Measurements from ENCODE around the gene CHD5. TPM values are rescaled to one million over a fixed set of nuclear protein-coding genes. Genes with fewer than 3 reads are reported as not detected.
"Not testable (repeated sequence)": the region's sequence is repeated elsewhere in the genome, so short reads cannot be mapped to it uniquely, and the experiment has no call there.

CHD5 gene
- total and polyA plus RNA-seq, 2 of the 13 experiments (the other 11 are each of a cell fraction or from before 2014, with no cell fraction given): 0.02 to 0.21 TPM

- H3K36me3 ChIP-seq (replicated peaks in 1 of 2; ENCODE audit: control insufficient read depth in 1 of 2, insufficient read depth in 2 of 2, low read length in 2 of 2); in situ Hi-C loops (cut with HindIII; ENCODE audit: extremely low pct_ligation_motif_present, low pct_unique_long_range_greater_than_20kb); BruUV-seq (replicated peaks); H3K27ac ChIP-seq (ENCODE audit: extremely low read length, insufficient read depth, low read length); H3K79me2 ChIP-seq (ENCODE audit: insufficient read depth, low read length); POLR2A ChIA-PET; DNase-seq (ENCODE audit: low spot score); H3K9me3 ChIP-seq (ENCODE audit: low read length); H3K4me1 ChIP-seq (ENCODE audit: insufficient read depth, low read length); H2AFZ ChIP-seq (ENCODE audit: low read length); intact Hi-C loops (cut with micrococcal nuclease; ENCODE audit: unreplicated experiment); FAIRE-seq; H3K27me3 ChIP-seq (ENCODE audit: control insufficient read depth in 1 of 2, insufficient read depth in 2 of 2, low read length in 2 of 2); H3K9ac ChIP-seq (ENCODE audit: insufficient read depth, low read depth, low read length); H3K4me2 ChIP-seq (ENCODE audit: low read depth, low read length); H4K20me1 ChIP-seq (ENCODE audit: insufficient read depth, low read length); ATAC-seq; H3K4me3 ChIP-seq (replicated peaks in 1 of 3; ENCODE audit: insufficient read depth in 1 of 3, low read depth in 2 of 3, low read length in 3 of 3); CTCF ChIA-PET (ENCODE audit: low intra/inter-chr PET ratio, low total read pairs): not testable (repeated sequence)
- 61% methylated on average over 7 of the region's 7 CpGs for WGBS (ENCODE audit: low lambda C conversion rate)
Observed at GRCh38 chr1:6063532-6064053, 116.5 kb downstream of the CHD5 start.

- intact Hi-C loops (cut with micrococcal nuclease; ENCODE audit: unreplicated experiment): no loop called here
- Histone ChIP-seq H3K36me3 (replicated peaks in 1 of 2; ENCODE audit: control insufficient read depth in 1 of 2, insufficient read depth in 2 of 2, low read length in 2 of 2) (no peaks in the 10 kb centered on the region), H3K27ac (ENCODE audit: extremely low read length, insufficient read depth, low read length) (no peak overlapping the region), H4K20me1 (ENCODE audit: insufficient read depth, low read length) (no peaks in the 10 kb centered on the region), H3K79me2 (ENCODE audit: insufficient read depth, low read length) (no peaks in the 10 kb centered on the region), H3K9ac (ENCODE audit: insufficient read depth, low read depth, low read length) (no peak overlapping the region), H2AFZ (ENCODE audit: low read length) (no peak overlapping the region), H3K9me3 (ENCODE audit: low read length) (no peaks in the 10 kb centered on the region), H3K27me3 (ENCODE audit: control insufficient read depth in 1 of 2, insufficient read depth in 2 of 2, low read length in 2 of 2) (no peaks in the 10 kb centered on the region; a peak in 1 of 5 replicates), H3K4me3 (replicated peaks in 1 of 3; ENCODE audit: insufficient read depth in 1 of 3, low read depth in 2 of 3, low read length in 3 of 3) (no peak overlapping the region), H3K4me1 (ENCODE audit: insufficient read depth, low read length) (peaks cover 2% of the 10 kb centered on the region), H3K4me2 (ENCODE audit: low read depth, low read length) (no peak overlapping the region)
- BruUV-seq (replicated peaks): no TSS peak
- no peak for ATAC-seq
- ChIA-PET CTCF (ENCODE audit: low intra/inter-chr PET ratio, low total read pairs) (no interaction called here), POLR2A (no interaction called here)
- no peak for FAIRE-seq
- 75% methylated on average over 6 of the region's 6 CpGs for WGBS (ENCODE audit: low lambda C conversion rate)
- DNase-seq (ENCODE audit: low spot score): no peak
- in situ Hi-C loops (cut with HindIII; ENCODE audit: extremely low pct_ligation_motif_present, low pct_unique_long_range_greater_than_20kb): no loop called here
- TF ChIP-seq MXD4 (CRISPR knock-in tag; IDR thresholded peaks at IDR 0.05) (no peak), NR1H2 (CRISPR knock-in tag; IDR thresholded peaks at IDR 0.05; ENCODE audit: borderline replicate concordance, low read depth) (no peak), MAFK (conservative IDR thresholded peaks at IDR 0.05 in 1 of 2, IDR thresholded peaks at IDR 0.05 in 1 of 2; ENCODE audit: low read length in 2 of 2) (peak; percentile 54 to 74; a peak in 3 of 4 replicates), TERF1 (CRISPR knock-in tag; IDR thresholded peaks at IDR 0.05) (no peak), TRAFD1 (CRISPR knock-in tag; IDR thresholded peaks at IDR 0.05; ENCODE audit: borderline replicate concordance) (no peak), RNF219 (CRISPR knock-in tag; IDR thresholded peaks at IDR 0.05) (no peak), ZNF644 (CRISPR knock-in tag; IDR thresholded peaks at IDR 0.05; ENCODE audit: low read depth) (no peak)
Observed at GRCh38 chr1:6062670-6063069, 117.5 kb downstream of the CHD5 start.

Data from HepG2 (cell line).